Activated CD4-positive, CD25-positive, alpha-beta regulatory T cell treated with anti-CD3 and anti-CD28 coated beads, Interleukin-2, amount 50 U/mL, for 24 hours (primary cell): Measurements from ENCODE around the gene FRMD4B.
A peak's percentile ranks its signal among the peaks of the same experiment; 100 is the strongest.
"Not testable (repeated sequence)": the region's sequence is repeated elsewhere in the genome, so short reads cannot be mapped to it uniquely, and the experiment has no call there.

Experiments
- ATAC-seq, 2 donors: fragments of 150-1000 bp; cut with Tn5 transposase; one replicate each; pipeline ENCODE4 v1.10.0; 2021; ENCODE audit warnings: mild to moderate bottlenecking in 1 of 2, moderate library complexity in 1 of 2

FRMD4B gene

GRCh38 chr3:69359916-69360315, 26.0 kb downstream of the FRMD4B start:
- no peak for ATAC-seq

GRCh38 chr3:69359339-69359893, 26.5 kb downstream of the FRMD4B start:
- no peak for ATAC-seq

- no peak for ATAC-seq
Measured at GRCh38 chr3:69357196-69357595, 28.7 kb downstream of the FRMD4B start.

GRCh38 chr3:69354948-69355347, 30.9 kb downstream of the FRMD4B start:
- ATAC-seq = no peak

- ATAC-seq = no peak
Measured at GRCh38 chr3:69353503-69353902, 32.4 kb downstream of the FRMD4B start.

- ATAC-seq = no peak
Measured at GRCh38 chr3:69353088-69353478, 32.8 kb downstream of the FRMD4B start.

- ATAC-seq = no peak
Measured at GRCh38 chr3:69352305-69353087, 33.4 kb downstream of the FRMD4B start.

GRCh38 chr3:69343875-69344274, 42.0 kb downstream of the FRMD4B start:
- no peak for ATAC-seq

GRCh38 chr3:69342074-69342473, 43.8 kb downstream of the FRMD4B start:
- ATAC-seq = no peak

GRCh38 chr3:69339760-69340159, 46.1 kb downstream of the FRMD4B start:
- ATAC-seq = no peak

- no peak for ATAC-seq
Measured at GRCh38 chr3:69338911-69339310, 47.0 kb downstream of the FRMD4B start.

GRCh38 chr3:69332934-69333333, 53.0 kb downstream of the FRMD4B start:
- ATAC-seq = no peak

GRCh38 chr3:69330891-69331400, 54.9 kb downstream of the FRMD4B start:
- ATAC-seq = no peak

GRCh38 chr3:69329892-69330291, 56.0 kb downstream of the FRMD4B start:
- ATAC-seq = no peak

- ATAC-seq = no peak
Measured at GRCh38 chr3:69328963-69329302, 57.0 kb downstream of the FRMD4B start.

GRCh38 chr3:69328103-69328962, 57.6 kb downstream of the FRMD4B start:
- no peak for ATAC-seq

GRCh38 chr3:69326855-69327300, 59.0 kb downstream of the FRMD4B start:
- peak; percentile 88 to 92 for ATAC-seq

GRCh38 chr3:69325151-69325550, 60.7 kb downstream of the FRMD4B start:
- no peak for ATAC-seq

GRCh38 chr3:69324362-69325025, 61.4 kb downstream of the FRMD4B start:
- no peak for ATAC-seq

GRCh38 chr3:69323941-69324340, 61.9 kb downstream of the FRMD4B start:
- ATAC-seq = no peak

GRCh38 chr3:69322512-69322911, 63.4 kb downstream of the FRMD4B start:
- ATAC-seq = not testable (repeated sequence)

GRCh38 chr3:69322158-69322509, 63.8 kb downstream of the FRMD4B start:
- no peak for ATAC-seq
